ENCODE data around the gene RB1.

Gene RB1

DNA sequence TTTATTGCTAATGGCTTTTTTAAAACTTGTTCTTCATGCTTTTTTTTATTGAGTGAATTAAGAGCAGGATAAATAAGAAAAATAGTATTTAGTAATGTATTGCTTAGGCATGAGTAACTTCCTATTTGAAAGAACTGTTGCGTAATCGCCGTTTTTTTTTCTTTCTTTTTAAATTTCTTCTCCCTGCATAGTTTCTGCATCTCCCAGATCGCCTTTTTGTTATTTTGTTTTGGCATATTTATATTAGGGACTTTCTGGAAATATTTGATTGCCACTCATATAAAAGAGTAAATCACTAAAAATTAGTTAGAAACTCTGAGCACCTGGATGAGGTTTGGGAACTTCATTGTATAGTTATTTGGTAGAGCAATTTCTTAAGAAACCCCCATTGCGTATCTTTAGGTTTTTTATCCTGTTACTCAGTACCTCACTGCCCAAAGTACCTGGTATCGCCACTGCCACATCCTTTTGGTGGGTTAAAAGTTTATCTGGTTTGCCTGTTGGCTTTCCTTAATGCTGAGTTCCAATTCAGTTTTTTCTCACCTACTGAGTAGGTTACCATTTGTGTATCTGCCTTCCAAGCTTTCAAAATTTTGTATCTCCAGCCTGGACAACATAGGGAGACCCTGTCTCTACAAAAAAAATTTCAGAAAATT lies 145.5 kb downstream of the RB1 start:
- no peak for DNase-seq (ENCODE audit: low read depth, low spot score)

DNA sequence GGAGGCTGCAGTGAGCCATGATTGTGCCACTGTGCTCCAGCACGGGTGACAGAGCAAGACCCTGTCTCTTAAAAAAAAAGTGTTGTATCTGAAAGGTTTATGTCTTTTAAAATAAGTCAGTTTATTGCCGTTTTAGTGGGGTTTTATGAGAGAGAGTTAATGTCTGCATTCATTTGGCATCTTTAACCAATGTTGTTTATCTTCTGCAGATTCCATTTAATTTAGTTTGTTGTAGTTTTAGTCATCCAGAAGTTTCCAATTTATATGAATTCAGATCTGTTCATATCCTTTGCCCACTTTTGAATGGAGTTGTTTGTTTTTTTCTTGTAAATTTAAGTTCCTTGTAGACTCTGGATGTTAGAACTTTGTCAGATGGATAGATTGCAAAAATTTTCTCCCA lies 146.1 kb downstream of the RB1 start:
- DNase-seq (ENCODE audit: low read depth, low spot score) = no peak

DNA sequence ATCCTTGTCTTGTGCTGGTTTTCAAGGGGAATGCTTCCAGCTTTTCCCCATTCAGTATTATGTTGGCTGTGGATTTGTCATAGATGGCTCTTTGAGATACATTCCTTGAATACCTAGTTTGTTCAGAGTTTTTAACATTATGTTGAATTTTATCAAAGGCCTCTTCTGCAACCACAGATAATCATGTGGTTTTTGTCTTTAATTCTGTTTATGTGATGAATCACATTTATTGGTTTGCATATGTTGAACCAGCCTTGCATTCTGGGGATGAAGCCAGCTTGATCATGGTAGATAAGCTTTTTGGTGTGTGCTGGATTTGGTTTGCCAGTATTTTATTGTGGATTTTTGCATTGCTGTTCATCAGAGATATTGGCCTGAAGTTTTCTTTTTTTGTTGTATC lies 147.6 kb downstream of the RB1 start:
- peak; percentile 26 for DNase-seq (ENCODE audit: low read depth, low spot score)

DNA sequence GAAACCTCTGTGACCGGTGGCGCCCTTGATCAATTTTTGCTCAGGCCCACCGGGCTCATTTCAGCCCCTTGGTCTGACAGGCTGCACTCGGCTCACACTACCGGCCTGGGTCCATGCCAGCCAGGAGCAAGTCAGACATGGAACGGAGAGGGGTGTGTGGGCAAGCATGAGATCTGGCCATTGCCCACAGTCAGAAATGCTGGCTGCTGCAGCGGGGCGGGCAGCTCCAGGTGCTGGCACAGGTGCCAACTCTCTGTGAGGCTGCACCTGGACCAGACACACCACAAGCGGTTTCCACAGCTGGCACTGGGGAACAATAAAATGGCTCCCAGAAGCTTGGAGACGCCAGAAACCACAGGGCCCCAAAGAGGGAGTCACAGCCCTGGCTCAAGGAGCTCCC lies 153.0 kb downstream of the RB1 start:
- no peak for DNase-seq (ENCODE audit: low read depth, low spot score)

DNA sequence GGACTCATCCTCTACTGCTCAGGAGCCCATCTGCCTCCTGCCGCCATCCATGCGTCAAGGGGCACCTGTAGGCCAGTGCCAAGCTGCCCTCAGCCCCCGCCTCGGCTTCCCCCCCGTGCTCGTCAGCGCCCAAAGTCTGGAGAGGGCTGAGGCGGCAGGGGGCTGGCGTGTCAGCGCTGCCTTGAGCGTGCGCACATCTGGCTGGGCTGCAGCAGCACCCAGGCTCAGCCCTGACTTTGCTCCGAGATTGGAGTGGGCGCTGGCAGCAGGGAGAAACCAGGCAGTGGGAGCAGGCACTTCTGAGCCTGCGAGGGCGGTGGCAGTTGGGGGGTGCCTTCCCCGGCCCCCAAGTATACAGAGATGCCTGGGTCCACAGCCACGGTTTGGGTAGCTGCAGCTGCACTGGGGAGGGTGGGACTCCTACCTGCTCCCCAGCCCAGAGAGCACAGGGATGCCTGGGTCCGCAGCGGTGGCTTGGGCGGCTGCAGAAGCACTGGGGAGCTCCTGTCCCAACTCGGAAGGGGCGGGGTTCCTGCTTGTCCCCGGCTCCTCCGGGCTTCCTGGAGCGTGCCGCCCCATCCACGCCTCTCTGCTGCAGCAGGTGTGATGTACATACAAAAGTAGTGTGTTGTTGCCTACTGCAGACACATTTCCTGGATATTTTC lies 154.2 kb downstream of the RB1 start:
- DNase-seq (ENCODE audit: low read depth, low spot score) = no peak

DNA sequence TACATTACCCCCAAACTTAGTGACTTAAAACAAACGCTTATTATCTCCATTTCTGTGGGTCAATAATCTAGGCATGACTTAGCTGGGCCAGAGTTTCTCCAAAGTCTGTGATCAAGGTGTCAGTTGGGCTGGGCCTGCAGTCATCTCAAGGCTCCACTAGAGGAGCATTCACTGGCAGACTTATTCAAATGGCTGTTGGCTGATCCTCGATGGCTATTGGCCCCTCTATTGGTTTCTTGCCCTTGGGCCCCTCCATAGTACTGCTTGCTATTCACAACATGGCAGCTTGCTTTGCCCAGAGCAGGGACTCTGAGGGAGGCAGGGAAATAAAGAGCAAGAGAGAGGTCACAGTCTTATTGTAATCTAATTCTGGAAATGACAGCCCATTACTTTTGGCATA lies 171.7 kb downstream of the RB1 start:
- DNase-seq (ENCODE audit: low read depth, low spot score) = no peak

DNA sequence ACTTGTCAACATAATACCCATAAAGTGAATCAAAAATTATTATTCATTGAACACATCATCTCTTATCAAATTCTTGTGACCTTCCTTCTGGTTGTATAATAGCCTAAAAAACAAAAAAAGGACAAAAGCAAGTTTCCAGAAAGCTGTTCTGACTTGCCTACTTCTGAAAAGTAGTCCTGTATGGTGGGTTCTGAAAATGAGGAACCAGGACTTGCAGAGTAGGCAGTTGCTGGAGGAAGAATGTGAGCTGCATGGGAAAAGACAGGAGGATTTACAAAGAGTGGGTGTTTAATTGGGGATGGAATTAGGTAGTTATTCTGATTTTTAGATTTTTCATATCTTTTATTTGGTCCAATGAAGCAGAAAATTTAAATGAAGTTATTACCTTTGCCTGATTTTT lies 172.7 kb downstream of the RB1 start:
- no peak for DNase-seq (ENCODE audit: low read depth, low spot score)

DNA sequence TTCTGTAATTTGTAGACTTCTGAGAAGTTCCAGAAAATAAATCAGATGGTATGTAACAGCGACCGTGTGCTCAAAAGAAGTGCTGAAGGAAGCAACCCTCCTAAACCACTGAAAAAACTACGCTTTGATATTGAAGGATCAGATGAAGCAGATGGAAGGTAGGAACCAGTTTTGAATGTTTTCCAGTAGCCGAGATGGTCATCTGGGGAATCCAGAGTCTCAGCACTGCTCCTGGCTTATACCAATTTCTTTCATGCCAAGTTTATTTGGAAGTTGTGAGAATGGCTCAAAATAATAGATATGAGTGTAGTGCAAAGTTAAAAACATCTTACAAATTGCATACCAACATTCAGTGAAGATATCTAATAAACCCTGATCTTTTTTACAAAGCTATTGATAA lies 173.1 kb downstream of the RB1 start:
- no peak for DNase-seq (ENCODE audit: low read depth, low spot score)

DNA sequence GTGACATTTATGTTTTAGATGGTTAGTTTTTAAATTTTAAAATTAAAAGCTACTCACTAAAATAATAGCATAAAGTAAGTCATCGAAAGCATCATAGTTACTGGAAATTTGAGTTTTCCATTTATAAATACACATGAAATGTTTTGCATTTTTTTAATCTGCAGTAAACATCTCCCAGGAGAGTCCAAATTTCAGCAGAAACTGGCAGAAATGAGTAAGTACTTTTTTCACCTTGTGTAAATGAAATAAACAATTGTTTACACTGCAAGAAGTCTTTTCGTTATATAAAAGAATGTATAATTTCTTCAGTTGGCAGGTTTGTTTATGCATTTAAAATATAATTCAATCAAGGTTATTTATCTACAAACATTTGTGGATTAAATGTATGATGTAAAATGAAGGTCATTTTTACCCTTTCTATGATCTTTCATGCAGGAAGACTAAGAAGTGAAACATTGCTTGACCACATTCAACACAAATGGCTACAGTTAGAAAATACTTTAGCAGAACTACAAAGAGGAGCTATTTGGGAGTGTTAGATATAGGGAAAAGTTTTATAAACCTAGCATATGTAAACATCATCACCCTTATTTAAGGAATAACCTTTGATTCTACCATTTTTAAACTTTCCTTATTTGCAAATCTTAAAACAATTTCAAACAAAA lies 173.8 kb downstream of the RB1 start:
- DNase-seq (ENCODE audit: low read depth, low spot score) = no peak

DNA sequence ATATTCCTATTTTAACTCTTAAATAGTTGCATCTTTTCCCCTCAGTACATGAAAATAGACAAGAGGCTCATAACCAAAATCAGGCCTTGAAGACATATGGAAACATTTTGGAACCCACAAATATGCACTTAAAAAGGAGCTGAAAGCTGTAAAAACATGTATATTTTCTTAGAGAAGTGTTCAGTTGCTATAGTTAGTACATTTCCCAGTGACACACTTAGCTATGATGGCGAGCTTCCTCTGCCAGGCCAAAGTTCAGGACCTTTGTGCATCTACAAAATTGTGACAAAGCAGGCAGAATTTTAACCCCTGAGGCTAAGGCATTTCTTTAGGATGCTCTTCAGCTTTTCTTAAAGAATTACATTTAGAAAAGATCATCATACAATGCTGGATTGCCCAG lies 174.8 kb downstream of the RB1 start:
- no peak for DNase-seq (ENCODE audit: low read depth, low spot score)

DNA sequence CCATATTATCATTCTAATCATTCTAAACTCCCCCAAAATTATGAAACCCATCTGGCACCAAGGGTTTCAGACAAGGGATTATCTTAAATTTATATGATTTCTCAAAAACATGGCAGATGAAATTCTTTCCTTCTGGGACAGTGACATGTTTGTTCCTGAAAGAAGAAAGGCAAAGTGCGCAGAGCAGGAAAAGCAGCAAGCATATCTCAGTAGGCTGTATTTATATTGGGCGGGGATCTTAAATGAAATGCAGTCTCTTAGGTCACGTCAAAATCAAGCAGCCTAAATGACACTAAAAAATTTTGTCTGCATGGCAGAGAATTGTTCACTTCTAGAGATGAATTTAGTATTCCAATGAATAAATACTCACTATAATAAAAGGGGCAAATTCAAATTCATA lies 180.0 kb downstream of the RB1 start:
- DNase-seq (ENCODE audit: low read depth, low spot score) = no peak

DNA sequence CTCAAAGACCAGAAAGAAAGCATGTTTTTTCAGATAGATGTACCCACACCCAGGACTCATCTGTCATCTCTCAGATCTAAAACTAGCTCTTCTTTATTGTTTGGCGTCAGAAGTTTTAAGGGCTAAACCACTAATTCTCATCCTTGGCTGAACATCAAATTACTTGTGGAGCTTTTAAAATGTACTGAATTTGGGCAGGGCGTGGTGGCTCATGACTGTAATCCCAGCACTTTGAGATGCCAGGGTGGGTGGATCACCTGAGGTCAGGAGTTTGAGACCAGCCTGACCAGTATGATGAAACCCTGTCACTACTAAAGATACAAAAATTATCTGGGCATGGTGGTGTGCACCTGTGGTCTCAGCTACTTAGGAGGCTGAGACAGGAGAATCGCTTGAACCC lies 181.9 kb downstream of the RB1 start:
- no peak for DNase-seq (ENCODE audit: low read depth, low spot score)

DNA sequence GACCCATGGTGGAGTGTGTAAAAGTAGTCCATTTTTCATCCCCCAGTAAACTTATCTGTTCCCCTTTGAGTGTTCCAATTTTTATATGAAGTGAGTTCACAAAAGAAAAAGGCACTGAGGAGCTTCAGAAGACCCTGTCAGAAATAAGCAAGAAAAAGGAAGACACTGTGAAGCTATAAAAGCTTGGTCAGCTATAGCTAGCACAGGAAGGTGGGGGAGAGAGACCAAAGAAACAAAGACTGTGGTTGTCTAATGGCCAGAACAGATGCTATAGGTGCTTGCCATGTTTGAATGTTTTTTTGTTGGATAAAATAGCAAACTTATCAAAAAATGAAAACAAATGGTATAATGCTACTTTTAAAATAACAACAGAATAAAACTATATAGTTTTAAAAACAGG lies 182.8 kb downstream of the RB1 start:
- no peak for DNase-seq (ENCODE audit: low read depth, low spot score)

DNA sequence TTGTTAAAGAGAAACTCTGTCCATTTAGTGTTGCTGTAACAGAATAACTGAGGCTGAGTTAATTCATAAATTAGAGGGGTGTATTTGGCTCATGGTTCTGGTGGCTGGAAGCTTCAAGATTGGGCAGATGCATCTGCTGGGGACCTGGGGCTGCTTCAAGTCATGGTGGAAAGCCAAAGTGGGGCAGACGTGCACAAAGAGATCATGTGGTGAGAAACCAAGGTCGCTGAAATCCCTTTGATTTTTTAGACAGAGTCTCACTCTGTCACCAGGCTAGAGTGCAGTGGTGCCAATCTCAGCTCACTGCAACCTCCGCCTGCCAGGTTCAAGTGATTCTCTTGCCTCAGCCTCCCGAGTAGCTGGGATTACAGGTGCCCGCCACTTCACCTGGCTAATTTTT lies 183.3 kb downstream of the RB1 start:
- no peak for DNase-seq (ENCODE audit: low read depth, low spot score)

DNA sequence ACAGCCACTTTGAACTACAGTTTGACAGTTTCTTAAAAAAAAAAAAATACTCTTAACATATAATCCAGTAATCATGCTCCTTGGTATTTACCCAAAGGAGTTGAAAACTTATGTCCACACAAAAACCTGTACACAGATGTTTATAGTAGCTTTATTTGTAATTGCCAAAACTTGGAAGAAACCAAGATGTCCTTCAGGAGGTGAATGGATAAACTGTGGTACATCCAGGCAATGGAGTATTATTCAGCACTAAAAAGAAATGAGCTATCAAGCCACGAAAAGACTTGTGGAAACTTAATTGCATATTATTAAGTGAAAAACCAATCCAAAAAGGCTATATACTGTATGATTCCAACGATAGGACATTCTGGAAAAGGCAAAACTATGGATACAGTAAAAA lies 184.4 kb downstream of the RB1 start:
- DNase-seq (ENCODE audit: low read depth, low spot score) = no peak

DNA sequence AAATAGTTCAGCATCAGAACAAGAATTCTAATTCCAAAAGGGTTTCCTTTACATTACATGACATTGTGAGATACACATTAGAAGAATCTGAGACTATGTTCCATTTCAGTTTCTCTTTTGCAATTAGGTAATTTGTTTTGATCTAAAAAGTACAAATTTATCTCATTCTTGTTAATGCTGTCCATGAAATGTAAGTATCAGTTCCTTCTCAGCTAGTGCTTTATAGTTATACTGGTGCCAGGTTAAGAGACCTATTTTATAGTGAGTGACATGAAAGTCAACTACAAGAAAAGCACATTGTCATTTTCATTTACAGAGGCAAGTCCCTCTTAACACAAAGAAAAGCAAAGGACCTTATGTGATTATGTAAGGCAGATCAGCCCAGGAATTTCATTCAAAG lies 185.4 kb downstream of the RB1 start:
- DNase-seq (ENCODE audit: low read depth, low spot score) = no peak

DNA sequence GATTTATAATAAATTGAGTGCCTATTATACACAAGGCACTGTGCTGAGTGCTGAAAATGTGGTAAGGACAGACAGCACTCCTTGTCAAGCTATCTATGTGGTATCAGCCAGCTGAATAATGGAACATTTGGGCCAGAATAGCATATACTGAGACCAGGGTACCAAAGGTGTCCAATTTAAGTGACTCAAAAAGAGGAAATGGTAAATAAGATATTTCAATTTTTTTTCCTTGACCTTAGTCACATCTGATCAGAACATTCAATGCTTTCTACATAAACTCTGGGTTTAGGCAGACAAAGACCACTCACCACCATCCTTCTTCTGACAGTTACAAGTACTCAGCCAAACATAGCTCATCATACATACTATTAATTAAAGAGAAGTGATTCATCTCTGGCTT lies 186.1 kb downstream of the RB1 start:
- no peak for DNase-seq (ENCODE audit: low read depth, low spot score)

DNA sequence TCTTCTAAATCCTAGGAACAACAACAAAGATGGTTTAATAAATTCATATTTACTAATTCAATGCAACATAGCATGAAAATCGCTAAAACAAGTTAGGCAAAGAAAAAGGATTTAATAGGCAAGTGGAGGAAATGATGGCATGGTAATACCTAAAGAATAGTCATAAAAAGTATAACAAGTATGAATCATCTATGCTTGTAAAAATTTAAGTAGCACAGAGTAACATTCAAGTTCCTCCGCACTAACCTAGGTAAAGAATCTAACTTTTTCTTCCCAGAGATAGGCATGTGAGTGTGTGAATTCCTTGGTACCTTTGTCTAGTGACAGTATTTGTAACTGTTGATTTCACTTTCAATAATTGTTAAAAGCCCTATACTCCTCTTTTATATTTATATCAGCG lies 186.7 kb downstream of the RB1 start:
- DNase-seq (ENCODE audit: low read depth, low spot score) = no peak

DNA sequence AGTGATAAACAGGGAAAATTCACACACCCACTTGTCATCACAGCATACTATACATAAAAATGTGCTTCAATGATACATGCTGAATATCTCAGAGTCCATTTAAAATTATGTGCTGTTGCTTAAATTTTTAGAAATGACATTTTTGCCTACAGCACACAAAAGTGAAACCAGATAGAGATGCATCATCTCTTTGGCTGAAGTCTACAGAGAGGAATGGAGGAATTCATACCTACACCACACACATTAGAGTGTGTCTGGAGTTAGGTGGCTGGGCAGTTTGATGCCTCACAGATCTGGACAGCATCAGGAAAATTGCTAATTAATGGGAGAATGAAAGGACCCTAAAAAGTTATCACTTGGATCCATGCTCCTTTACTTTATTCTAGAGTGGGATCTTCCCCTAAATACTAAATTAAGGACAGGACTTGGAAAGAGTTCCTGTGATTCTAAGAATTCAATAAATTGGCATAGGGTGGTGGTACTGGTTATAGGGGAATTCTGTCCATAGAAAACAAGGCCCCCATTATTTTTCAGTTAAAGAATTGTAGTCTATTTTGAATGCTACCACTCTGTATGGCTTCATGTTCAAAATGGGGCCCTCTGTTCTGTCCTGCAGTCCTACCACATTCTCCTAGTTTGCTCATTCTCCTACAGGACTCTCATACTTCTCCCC lies 188.0 kb downstream of the RB1 start:
- no peak for DNase-seq (ENCODE audit: low read depth, low spot score)

DNA sequence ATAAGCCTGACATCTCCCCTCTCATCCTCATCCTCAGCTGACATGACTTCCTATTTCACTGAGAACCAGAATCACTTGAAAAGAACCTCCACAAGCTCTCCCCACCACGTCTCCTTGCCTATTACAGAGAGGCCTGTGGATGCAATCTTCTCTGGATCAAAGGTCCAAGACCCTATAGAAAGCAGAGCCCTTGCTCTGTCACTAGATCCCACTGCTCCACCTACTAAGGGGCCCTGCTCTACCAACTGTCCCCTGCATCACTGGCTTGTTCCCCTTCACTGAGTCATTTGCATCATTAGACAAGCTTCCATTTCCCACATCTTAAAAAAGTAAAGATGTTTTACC lies 188.5 kb downstream of the RB1 start:
- no peak for DNase-seq (ENCODE audit: low read depth, low spot score)

DNA sequence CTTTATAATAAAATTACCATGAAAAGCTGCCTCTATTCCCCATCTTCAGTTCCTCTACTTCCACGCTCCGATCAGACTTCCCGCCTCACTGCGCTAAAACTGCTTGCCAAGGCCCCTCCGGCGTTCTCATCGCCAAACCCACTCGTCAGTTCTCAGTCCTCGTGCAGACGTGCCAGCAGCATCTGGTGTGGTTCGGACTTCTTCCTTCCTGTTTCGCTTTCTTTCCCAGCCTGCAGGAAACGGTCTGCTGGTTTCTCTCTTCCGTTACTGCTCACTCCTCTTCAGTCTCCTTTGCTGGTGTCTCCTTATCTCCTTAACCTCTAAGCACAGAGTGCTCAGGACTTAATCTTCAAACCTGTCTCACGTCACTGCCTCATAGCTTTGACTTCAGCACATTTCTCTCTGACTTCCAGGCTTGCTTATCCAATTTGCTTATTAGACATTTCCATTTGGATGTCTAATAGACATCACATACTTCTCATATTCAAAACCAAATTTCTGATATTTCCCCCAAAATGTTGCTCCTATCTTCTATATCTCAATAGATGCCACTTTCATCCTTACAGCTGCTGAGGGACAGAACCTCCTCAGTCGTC lies 189.0 kb downstream of the RB1 start:
- no peak for DNase-seq (ENCODE audit: low read depth, low spot score)

DNA sequence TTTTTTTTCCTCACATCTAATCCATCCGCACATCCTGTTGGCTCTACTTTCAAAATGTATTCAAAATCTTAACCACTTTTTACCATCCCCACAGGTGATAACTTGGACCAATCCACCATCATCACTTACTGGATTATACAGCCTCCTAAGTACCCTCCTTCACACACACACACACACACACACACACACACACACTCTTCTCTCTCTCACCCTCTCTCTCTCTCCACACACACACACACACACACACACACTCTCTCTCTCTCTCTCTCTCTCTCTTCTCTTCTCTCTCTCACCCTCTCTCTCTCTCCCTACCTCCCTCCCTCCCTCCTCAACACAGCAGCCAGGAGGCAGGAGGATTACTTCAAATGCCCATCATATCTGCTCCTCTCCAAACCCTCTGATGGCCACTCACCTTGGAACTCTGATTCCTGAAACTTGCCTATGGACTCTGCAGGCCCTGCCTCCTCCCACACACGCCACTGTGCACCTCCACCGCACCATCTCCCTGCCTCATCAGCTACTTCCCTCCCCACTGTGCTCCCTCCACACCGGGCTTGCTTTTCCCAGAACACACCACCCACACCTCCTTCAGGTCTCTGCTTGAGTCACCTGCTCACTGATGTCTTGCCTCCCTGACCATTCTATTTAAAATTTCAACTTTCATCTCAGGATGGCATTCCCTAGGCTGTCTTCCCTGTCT lies 189.7 kb downstream of the RB1 start:
- DNase-seq (ENCODE audit: low read depth, low spot score) = no peak
